PFSK-1 (cell line): ENCODE results near the gene CLEC2L.

ENCODE experiments used
- FOXP2 ChIP-seq: optimal IDR thresholded peaks from 2 replicates; pipeline ENCODE3; 2011; ENCODE audit warnings: borderline replicate concordance, control low read depth, inconsistent platforms; ENCODE audit not compliant: insufficient read depth; ENCODE audit errors: extremely low read length, extremely low read depth
- POLR2AphosphoS5 ChIP-seq: IDR thresholded peaks from 2 replicates; pipeline ENCODE4 v1.6.1; 2012; ENCODE audit warnings: low read depth, mild to moderate bottlenecking, control low read depth, low read length, moderate library complexity
- REST ChIP-seq, 2 experiments: IDR thresholded peaks; 2 replicates each; pipeline versions ENCODE4 v1.6.1 to v1.8.0; 2011 to 2012; ENCODE audit warnings: low read depth in 2 of 2, low read length in 2 of 2, control low read depth in 1 of 2, inconsistent platforms in 1 of 2, mild to moderate bottlenecking in 1 of 2, moderate library complexity in 1 of 2; ENCODE audit not compliant: insufficient read depth in 1 of 2
- SIN3A ChIP-seq: IDR thresholded peaks from 2 replicates; pipeline ENCODE4 v1.6.1; 2012; ENCODE audit warnings: mild to moderate bottlenecking, low read length, moderate library complexity, borderline replicate concordance; ENCODE audit not compliant: insufficient read depth

GRCh38 chr7:139588632-139589031 is 65.1 kb downstream of the CLEC2L start:
- no peak for TF ChIP-seq REST (IDR thresholded peaks at IDR 0.05; ENCODE audit: insufficient read depth in 1 of 2, low read depth in 2 of 2, low read length in 2 of 2)
- TF ChIP-seq POLR2AphosphoS5: no peak
- no peak for TF ChIP-seq SIN3A
- no peak for TF ChIP-seq FOXP2
